SK-N-SH (cell line): ENCODE measurements around the gene ENPEP. TPM values are rescaled to one million over a fixed set of nuclear protein-coding genes. Genes with fewer than 3 reads are reported as not detected.

Source experiments
- CTCF ChIA-PET: fragments of 300-600, 350-600 bp; formaldehyde crosslinking; extraction: SDS; loops from one replicate; lab custom pipeline; 2021; lab: Yijun Ruan, JAX
- POLR2A ChIA-PET: fragments of 350-600 bp; sonication (Branson Sonifier 250); formaldehyde crosslinking; extraction: SDS; loops from one replicate; lab custom pipeline; 2020; ENCODE audit warnings: antibody characterized with exemption, inconsistent platforms; lab: Yijun Ruan, JAX
- DNase-seq: peaks from one replicate; pipeline ENCODE4 v3.0.0; 2012
- H2AFZ ChIP-seq: fragments of 200-600 bp; sonication (generic); 2 replicates; pipeline ENCODE4 v1.8.1; 2016; ENCODE audit warnings: antibody characterized with exemption, mild to moderate bottlenecking, low read depth
- H3F3A ChIP-seq: fragments of 200-600 bp; sonication (generic); replicated peaks from 2 replicates; pipeline ENCODE3; 2016; ENCODE audit warnings: antibody characterized with exemption, mild to moderate bottlenecking; ENCODE audit not compliant: insufficient read depth
- H3K27ac ChIP-seq, 2 experiments: fragments of 200-500 bp in 1 of 2; fragments of 200-600 bp in 1 of 2; sonication (Bioruptor generic) in 1 of 2; sonication (generic), shearing (Covaris generic) in 1 of 2; 2 replicates each; pipeline versions ENCODE4 v1.5.1 to v1.6.1; 2014 to 2016; ENCODE audit warnings: low read depth in 2 of 2, inconsistent platforms in 1 of 2, low read length in 1 of 2, mild to moderate bottlenecking in 1 of 2, mixed read lengths in 1 of 2
- H3K27me3 ChIP-seq: fragments of 200-600 bp; sonication (generic), shearing (Covaris generic); 2 replicates; pipeline ENCODE4 v1.6.1; 2016; ENCODE audit warnings: mixed run types; ENCODE audit not compliant: insufficient read depth
- H3K36me3 ChIP-seq, 2 experiments: fragments of 200-500 bp in 1 of 2; fragments of 200-600 bp in 1 of 2; sonication (Bioruptor generic) in 1 of 2; sonication (generic) in 1 of 2; replicated peaks in 1 of 2; 2 replicates each; pipeline versions ENCODE3 to v1.5.1; 2014 to 2016; ENCODE audit warnings: low read length in 1 of 2, mild to moderate bottlenecking in 1 of 2; ENCODE audit not compliant: insufficient read depth in 2 of 2, control insufficient read depth in 1 of 2
- H3K4me1 ChIP-seq, 2 experiments: fragments of 200-500 bp in 1 of 2; fragments of 200-600 bp in 1 of 2; sonication (Bioruptor generic) in 1 of 2; sonication (generic), shearing (Covaris generic) in 1 of 2; 2 replicates each; pipeline versions ENCODE4 v1.5.1 to v1.6.1; 2014 to 2016; ENCODE audit warnings: low read depth in 1 of 2, low read length in 1 of 2, mixed run types in 1 of 2; ENCODE audit not compliant: insufficient read depth in 2 of 2, control insufficient read depth in 1 of 2
- H3K4me2 ChIP-seq: fragments of 200-600 bp; sonication (generic), shearing (Covaris generic); 2 replicates; pipeline ENCODE4 v1.6.1; 2017; ENCODE audit warnings: mixed run types
- H3K4me3 ChIP-seq, 2 experiments: fragments of 200-500 bp in 1 of 2; fragments of 200-600 bp in 1 of 2; sonication (Bioruptor generic) in 1 of 2; sonication (generic), shearing (Covaris generic) in 1 of 2; 2 replicates each; pipeline versions ENCODE4 v1.5.1 to v1.8.1; 2014 to 2016; ENCODE audit warnings: low read depth in 2 of 2, inconsistent platforms in 1 of 2, low read length in 1 of 2, mild to moderate bottlenecking in 1 of 2, mixed read lengths in 1 of 2, moderate library complexity in 1 of 2
- H3K79me2 ChIP-seq: fragments of 200-600 bp; sonication (generic); 2 replicates; pipeline ENCODE4 v1.8.1; 2017; ENCODE audit warnings: mild to moderate bottlenecking; ENCODE audit not compliant: insufficient read depth
- H3K9ac ChIP-seq: fragments of 200-600 bp; sonication (generic); 2 replicates; pipeline ENCODE4 v1.6.1; 2017; ENCODE audit warnings: mixed run types
- H3K9me2 ChIP-seq: fragments of 200-600 bp; sonication (generic); 2 replicates; pipeline ENCODE4 v1.6.1; 2017; ENCODE audit warnings: mixed run types
- H3K9me3 ChIP-seq: fragments of 200-600 bp; sonication (generic); 2 replicates; pipeline ENCODE4 v1.6.1; 2017; ENCODE audit warnings: mixed run types, mild to moderate bottlenecking, moderate library complexity
- H4K20me1 ChIP-seq: fragments of 200-600 bp; sonication (generic); 2 replicates; pipeline ENCODE4 v1.6.1; 2017; ENCODE audit warnings: mild to moderate bottlenecking, mixed run types; ENCODE audit not compliant: insufficient read depth
- ELF1 ChIP-seq: IDR thresholded peaks from 2 replicates; pipeline ENCODE4 v1.4.0; 2012
- EZH2phosphoT487 ChIP-seq: fragments of 200-600 bp; sonication (generic); IDR thresholded peaks from 2 replicates; pipeline ENCODE4 v1.6.1; 2017; ENCODE audit warnings: low read depth, mixed run types, mild to moderate bottlenecking, antibody characterized with exemption, moderate library complexity, borderline replicate concordance
- FOSL2 ChIP-seq: IDR thresholded peaks from 2 replicates; pipeline ENCODE4 v1.4.0; 2012; ENCODE audit warnings: low read depth, mild to moderate bottlenecking, moderate library complexity, borderline replicate concordance
- FOXJ3 ChIP-seq: sonication (generic); formaldehyde crosslinking; IDR thresholded peaks from 2 replicates; pipeline ENCODE4 v1.5.1; 2020; ENCODE audit warnings: mild to moderate bottlenecking, missing genetic modification reagents
- FOXM1 ChIP-seq: IDR thresholded peaks from 2 replicates; pipeline ENCODE4 v1.4.0; 2012; ENCODE audit warnings: low read depth, mild to moderate bottlenecking
- GABPA ChIP-seq: IDR thresholded peaks from 2 replicates; pipeline ENCODE4 v1.4.0; 2012; ENCODE audit warnings: low read depth, mild to moderate bottlenecking
- GATA2 ChIP-seq: sonication (generic); formaldehyde crosslinking; IDR thresholded peaks from 2 replicates; pipeline ENCODE4 v1.5.0; 2020; ENCODE audit warnings: mild to moderate bottlenecking, missing genetic modification reagents
- JUND ChIP-seq: IDR thresholded peaks from 2 replicates; pipeline ENCODE4 v1.4.0; 2012
- MEF2A ChIP-seq: IDR thresholded peaks from 2 replicates; pipeline ENCODE4 v1.4.0; 2012; ENCODE audit warnings: low read depth, borderline replicate concordance
- MXI1 ChIP-seq: IDR thresholded peaks from 2 replicates; pipeline ENCODE4 v1.6.1; 2012; ENCODE audit warnings: mild to moderate bottlenecking, low read depth, low read length, improper control_type of control experiment
- NFIC ChIP-seq: IDR thresholded peaks from 2 replicates; pipeline ENCODE4 v1.4.0; 2012; ENCODE audit warnings: borderline replicate concordance
- RAD21 ChIP-seq: IDR thresholded peaks from 2 replicates; pipeline ENCODE4 v1.6.1; 2012; ENCODE audit warnings: mild to moderate bottlenecking, low read length
- RCOR1 ChIP-seq: fragments of 150-350 bp; IDR thresholded peaks from 2 replicates; pipeline ENCODE4 v1.6.1; 2017; ENCODE audit warnings: antibody characterized with exemption, low read length
- SMC3 ChIP-seq: IDR thresholded peaks from 2 replicates; pipeline ENCODE4 v1.6.1; 2012; ENCODE audit warnings: low read depth, low read length, improper control_type of control experiment
- TAF1 ChIP-seq: IDR thresholded peaks from 2 replicates; pipeline ENCODE4 v1.6.1; 2012; ENCODE audit warnings: low read depth, mild to moderate bottlenecking, low read length, moderate library complexity, borderline replicate concordance
- TCF12 ChIP-seq: IDR thresholded peaks from 2 replicates; pipeline ENCODE4 v1.4.0; 2012
- YY1 ChIP-seq: IDR thresholded peaks from 2 replicates; pipeline ENCODE4 v1.4.0; 2012; ENCODE audit warnings: low read depth, mild to moderate bottlenecking
- WGBS: methylation state at CpG from one replicate; pipeline ENCODE4 v1.1.6; 2017; ENCODE audit warnings: low lambda C conversion rate; 5-methylcytosine and 5-hydroxymethylcytosine counted together
- polyA plus RNA-seq, 3 experiments: library from polyadenylated mRNA; depleted of rRNA; stranded (reverse); fragments of >200 nt; gene quantifications; 2 replicates each; pipeline ENCODE4 v1.2.3, GENCODE V29; 2012
- TF ChIP-seq, protein P1 (sequence below): fragments of 200-600 bp; sonication (generic); IDR thresholded peaks from 2 replicates; pipeline ENCODE4 v1.6.1; 2017; ENCODE audit warnings: antibody characterized with exemption, mild to moderate bottlenecking, moderate library complexity
- TF ChIP-seq, protein P2 (sequence below): IDR thresholded peaks from 2 replicates; pipeline ENCODE4 v1.4.0; 2012; ENCODE audit warnings: low read depth

Gene ENPEP
- polyA plus RNA-seq, 1 of the 3 experiments (the other 2 are of a cell fraction) = 0.16 TPM

DNA sequence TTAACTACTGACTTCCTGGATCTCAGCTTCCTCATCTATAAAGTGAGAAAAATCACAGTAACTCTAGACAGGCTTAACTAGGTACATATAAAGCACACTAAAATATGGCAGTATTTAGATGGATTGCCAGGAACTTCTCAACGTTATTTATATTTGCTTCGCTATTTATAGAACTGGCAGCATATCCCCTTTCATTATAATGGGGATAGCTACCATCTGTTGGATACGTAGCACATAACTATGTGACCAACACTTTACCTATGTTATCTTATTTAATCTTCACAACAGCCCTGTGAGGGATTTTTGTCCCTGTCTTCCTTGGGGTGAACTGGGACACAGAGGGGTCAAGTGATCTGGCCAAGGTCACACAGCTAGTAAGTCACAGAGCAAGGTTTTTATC, 64.6 kb downstream of the ENPEP start:
- Histone ChIP-seq H3K27ac (no peak overlapping the region), H3K9me2 (no peaks in the 10 kb centered on the region), H3K36me3 (no peaks in the 10 kb centered on the region), H4K20me1 (no peaks in the 10 kb centered on the region), H3K4me1 (no peaks in the 10 kb centered on the region), H3K9ac (no peak overlapping the region), H3F3A (no peaks in the 10 kb centered on the region), H3K79me2 (no peaks in the 10 kb centered on the region), H3K27me3 (no peaks in the 10 kb centered on the region), H3K4me2 (no peak overlapping the region), H3K9me3 (no peaks in the 10 kb centered on the region), H2AFZ (no peak overlapping the region), H3K4me3 (no peak overlapping the region)
- no peak for DNase-seq
- CTCF ChIA-PET = interaction anchor here (0.6 to 1.1 kb wide), 2 partner anchors 23 to 26 kb away, joined by 3 to 4 read pairs; no protein-coding TSS in a partner anchor
- TF ChIP-seq FOXM1 = no peak
- no peak for TF ChIP-seq TCF12
- TF ChIP-seq RAD21 = no peak
- no peak for TF ChIP-seq SMC3
- TF ChIP-seq, protein P1, sequence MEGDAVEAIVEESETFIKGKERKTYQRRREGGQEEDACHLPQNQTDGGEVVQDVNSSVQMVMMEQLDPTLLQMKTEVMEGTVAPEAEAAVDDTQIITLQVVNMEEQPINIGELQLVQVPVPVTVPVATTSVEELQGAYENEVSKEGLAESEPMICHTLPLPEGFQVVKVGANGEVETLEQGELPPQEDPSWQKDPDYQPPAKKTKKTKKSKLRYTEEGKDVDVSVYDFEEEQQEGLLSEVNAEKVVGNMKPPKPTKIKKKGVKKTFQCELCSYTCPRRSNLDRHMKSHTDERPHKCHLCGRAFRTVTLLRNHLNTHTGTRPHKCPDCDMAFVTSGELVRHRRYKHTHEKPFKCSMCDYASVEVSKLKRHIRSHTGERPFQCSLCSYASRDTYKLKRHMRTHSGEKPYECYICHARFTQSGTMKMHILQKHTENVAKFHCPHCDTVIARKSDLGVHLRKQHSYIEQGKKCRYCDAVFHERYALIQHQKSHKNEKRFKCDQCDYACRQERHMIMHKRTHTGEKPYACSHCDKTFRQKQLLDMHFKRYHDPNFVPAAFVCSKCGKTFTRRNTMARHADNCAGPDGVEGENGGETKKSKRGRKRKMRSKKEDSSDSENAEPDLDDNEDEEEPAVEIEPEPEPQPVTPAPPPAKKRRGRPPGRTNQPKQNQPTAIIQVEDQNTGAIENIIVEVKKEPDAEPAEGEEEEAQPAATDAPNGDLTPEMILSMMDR = no peak
- no peak for TF ChIP-seq FOXJ3
- TF ChIP-seq MEF2A = no peak
- TF ChIP-seq MXI1 = no peak
- TF ChIP-seq, protein P2, sequence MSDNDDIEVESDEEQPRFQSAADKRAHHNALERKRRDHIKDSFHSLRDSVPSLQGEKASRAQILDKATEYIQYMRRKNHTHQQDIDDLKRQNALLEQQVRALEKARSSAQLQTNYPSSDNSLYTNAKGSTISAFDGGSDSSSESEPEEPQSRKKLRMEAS = no peak
- TF ChIP-seq JUND = no peak
- TF ChIP-seq YY1 = no peak
- TF ChIP-seq ELF1 = no peak
- TF ChIP-seq FOSL2 = no peak
- no peak for TF ChIP-seq GATA2 (CRISPR knock-in tag)
- TF ChIP-seq NFIC = no peak
- TF ChIP-seq TAF1 = no peak
- no peak for TF ChIP-seq GABPA
- no peak for TF ChIP-seq RCOR1
- POLR2A ChIA-PET = no interaction called here
- 51% methylated on average over 3 of the region's 3 CpGs for WGBS

DNA sequence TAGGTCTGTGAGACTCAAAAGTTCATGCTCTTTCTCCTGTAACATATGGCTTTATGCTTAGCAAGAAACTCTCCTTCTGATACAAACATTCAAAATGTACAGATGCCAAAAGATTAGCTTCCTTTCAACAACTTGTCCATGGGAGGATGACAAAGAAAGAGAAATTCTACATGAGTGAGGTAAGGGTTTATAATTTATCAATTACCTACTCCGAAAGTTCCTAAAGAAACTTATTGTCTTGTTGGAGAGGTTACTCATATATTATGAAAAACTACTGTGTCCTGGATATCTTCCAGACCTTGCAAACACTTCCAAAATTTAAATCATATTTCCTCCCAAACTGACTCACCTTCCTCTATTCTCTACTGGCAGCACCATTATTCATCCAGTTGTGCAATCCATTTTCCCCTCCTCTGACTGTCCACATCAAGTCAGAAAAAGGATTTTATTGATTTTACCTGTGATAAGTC, 65.1 kb downstream of the ENPEP start:
- Histone ChIP-seq H4K20me1 (no peaks in the 10 kb centered on the region), H3K4me2 (no peak overlapping the region), H3K4me3 (no peak overlapping the region), H2AFZ (no peak overlapping the region), H3K4me1 (no peaks in the 10 kb centered on the region), H3K9me3 (no peaks in the 10 kb centered on the region), H3K27me3 (no peaks in the 10 kb centered on the region), H3K27ac (no peak overlapping the region), H3K36me3 (no peaks in the 10 kb centered on the region), H3K79me2 (no peaks in the 10 kb centered on the region), H3K9ac (no peak overlapping the region), H3K9me2 (no peaks in the 10 kb centered on the region), H3F3A (no peaks in the 10 kb centered on the region)
- POLR2A ChIA-PET = no interaction called here
- WGBS = 0% methylated on average over 1 of the region's 1 CpG
- TF ChIP-seq NFIC (no peak), YY1 (no peak), FOSL2 (no peak), EZH2phosphoT487 (no peak), TCF12 (no peak)
- CTCF ChIA-PET = interaction anchor here (0.6 to 1.1 kb wide), 2 partner anchors 24 to 27 kb away, joined by 3 to 4 read pairs; no protein-coding TSS in a partner anchor
- no peak for DNase-seq
